Stimulated activated CD8-positive, alpha-beta memory T cell treated with anti-CD3 and anti-CD28 coated beads, Interleukin-7, amount 100 ng/mL, for 1 hour (primary cell): ENCODE data around the gene TBC1D3E.
"Not testable (repeated sequence)": the region's sequence is repeated elsewhere in the genome, so short reads cannot be mapped to it uniquely, and the experiment has no call there.

Experiments
- DNase-seq, 2 donors: peaks; one replicate each; pipeline ENCODE4 v3.0.0-alpha.2; 2020; ENCODE audit warnings: low read depth in 2 of 2

TBC1D3E gene

DNA sequence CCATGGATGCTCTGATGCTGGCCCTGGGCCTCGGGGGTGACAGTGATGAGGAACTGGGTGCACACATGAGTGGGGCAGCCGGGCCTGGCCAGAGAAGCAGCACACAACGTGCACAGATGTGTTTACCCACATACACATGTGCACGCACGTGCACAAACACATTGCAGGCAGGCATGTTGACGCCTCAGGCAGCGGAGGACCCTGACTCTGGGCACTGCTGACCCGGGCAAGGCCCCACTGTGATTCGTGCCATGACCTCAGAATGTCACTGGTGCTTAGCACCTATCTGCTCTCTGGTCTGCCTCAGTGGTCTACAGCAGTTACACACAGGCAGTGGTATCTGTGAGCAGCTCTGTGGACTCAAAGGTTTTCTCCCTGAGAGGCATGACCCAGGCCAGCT, at the start of gene TBC1D3E:
TSS of gene TBC1D3E (plus strand) at position 301 of the 400 bp plus-strand sequence. CDS start 1,545 bp downstream, outside the sequence.
- not testable (repeated sequence) for DNase-seq

DNA sequence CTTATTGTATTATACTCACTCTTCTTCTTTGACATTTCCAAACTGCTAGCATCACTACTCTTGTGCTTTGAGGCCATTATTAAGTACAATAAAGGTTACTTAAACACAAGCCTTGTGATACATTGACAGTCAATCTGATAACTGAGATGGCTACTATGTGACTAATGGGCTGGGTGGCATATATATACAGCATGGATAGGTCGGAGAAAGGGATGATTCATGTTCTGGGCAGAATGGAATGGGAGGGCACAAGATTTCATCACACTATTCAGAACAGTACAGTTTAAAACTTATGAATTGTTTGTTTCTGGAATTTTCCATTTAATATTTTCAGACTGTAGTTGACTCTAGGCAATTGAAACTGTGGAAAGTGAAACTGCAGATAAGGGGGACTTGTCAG, 40.4 kb upstream of the TBC1D3E start:
- not testable (repeated sequence) for DNase-seq

DNA sequence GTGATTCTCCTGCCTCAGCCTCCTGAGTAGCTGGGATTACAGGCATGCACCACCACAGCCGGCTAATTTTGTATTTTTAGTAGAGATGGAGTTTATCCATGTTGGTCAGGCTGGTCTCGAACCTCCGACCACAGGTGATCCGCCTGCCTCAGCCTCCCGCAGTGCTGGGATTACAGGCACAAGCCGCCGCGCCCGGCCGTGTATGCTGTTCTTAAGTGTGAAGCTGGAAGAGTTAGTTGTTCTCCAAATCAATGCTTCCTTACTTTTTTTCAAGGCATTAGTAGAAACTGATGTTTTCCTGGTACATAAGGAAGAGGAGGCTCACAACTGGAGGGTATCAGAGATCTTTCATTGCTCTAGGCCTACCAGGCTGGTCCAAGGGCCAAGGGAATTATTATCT, 39.6 kb upstream of the TBC1D3E start:
- not testable (repeated sequence) for DNase-seq

DNA sequence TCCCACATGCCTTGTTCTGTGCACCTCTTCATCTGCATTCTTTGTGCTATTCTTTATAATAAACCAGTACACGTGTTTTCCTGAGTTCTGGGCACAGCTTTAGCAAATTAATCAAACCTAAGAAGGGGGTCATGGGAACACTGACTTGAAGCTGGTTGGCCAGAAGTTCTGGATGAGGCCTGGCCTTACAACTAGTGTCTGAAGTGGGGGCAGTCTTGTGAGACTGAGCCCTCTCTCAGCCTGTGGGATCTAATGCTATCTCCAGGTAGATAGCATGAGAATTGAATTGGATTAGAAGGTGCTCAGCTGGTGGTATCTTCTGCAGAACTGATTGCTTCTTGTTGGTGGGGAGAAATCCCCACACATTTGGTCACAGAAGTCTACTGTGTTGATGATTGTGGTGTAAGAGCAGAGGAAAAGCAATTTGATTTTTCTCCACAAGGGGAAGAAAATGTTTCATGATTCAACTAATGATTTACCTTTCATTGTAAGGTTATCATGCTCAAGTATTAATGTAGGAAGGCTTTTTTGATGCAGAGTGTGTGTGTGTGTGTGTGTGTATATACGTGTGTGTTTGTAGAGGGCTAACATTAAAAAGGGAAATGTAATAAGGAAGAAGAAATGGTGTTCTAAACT, 33.6 kb upstream of the TBC1D3E start:
- DNase-seq, result not testable (repeated sequence)

DNA sequence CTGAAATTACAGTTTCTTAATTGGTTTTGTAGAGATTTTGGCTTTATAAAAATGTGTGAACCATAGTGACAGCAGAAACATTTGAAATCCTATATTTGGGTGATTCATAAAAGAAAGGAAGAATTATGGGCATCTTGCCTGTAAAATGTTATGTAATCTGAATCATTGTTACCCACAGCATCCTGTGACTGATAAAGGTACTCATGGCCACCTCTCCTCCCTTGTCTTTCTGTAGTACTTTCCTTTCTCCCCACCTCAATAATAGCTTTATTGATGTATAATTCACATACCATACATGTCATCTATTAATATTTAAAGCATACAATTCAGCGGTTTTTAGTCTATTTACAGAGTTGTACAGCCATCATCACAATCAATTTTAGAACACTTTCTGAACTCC, 28.5 kb upstream of the TBC1D3E start:
- not testable (repeated sequence) for DNase-seq

DNA sequence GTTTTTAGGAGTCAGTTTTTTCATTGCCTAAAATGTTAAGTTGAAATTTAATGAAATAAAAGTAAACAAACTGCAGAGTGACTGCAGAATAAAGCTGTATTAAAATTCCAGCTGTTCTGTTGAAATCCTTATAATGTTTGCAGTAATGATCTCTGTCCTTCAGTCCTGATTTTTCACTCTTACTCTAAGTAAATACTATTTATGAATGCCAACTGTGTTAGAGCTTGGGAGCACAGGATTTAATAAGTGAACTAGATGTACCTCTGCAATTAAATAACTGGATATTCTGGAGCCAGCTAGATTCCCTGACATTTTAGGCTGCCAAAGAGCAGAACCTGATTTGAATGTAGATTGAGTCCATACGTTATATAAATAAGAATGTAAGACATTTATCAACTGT, 7.9 kb upstream of the TBC1D3E start:
- not testable (repeated sequence) for DNase-seq

DNA sequence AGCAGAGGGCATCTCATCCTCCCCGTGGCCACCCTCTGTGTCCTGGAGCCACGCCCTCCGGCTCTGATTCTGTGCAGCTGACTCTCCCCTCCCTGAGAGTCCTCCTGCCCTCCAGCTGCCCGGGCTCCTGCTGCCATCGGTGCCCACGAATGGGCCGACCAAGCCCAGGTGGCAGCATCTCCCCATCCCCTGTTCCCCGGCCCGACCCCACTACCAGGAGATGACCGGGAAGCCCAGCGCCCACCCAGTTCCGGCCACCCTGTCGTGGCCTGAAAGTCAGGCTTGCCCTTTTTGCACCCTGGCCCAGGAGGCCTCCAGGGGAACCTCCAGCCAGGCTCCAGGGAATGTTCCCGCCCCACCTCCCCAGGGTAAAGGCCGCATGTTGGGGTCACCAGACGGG, 7.1 kb downstream of the TBC1D3E start:
- DNase-seq, result not testable (repeated sequence)
